SIG-M5 (cell line): Measurements from ENCODE around the gene KRT72.

Experiments
- DNase-seq: peaks from one replicate; lab custom pipeline; 2025; lab: John Stamatoyannopoulos, UW

KRT72 gene

GRCh38 chr12:52541709-52542108 lies 59.6 kb downstream of the KRT72 start:
- no peak for DNase-seq

DNA sequence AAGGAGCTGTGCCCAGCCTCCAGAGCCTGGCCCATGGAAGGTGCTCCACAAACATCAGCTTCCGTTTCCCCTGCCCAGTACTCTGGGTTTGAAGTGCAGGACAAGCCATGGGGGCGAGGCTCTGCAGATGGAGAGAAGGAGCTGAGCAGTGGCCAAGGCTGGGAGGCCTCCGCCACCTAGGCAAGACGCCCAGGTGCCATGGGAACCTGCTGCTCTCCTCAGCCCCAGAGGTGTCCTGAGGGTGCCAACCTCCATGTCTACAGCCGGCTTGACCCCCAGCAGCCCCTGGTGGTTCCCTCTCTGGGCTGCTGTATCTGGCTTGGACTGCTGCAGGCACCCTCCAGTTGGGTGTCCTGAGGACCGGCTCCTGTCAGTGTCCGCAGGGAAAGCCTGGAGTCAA lies 60.7 kb downstream of the KRT72 start:
- DNase-seq: no peak

DNA sequence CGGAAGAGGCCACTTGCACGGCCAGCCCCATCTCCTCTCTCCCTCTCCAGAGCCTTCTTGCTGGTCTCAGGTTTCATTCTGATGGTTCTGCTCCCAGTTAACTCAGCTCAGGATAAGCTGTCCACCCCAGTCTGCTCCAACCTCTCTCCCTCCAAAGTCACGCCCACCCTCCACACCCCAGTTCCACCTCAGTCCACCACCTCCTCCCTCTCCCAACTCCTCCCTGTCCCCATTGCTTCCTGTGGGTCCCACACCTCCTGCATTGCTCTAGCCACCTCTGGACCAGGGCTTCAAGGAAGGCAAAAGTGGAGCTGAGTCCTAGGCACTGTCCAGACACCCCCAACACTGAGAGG lies 61.5 kb downstream of the KRT72 start:
- no peak for DNase-seq

- no peak for DNase-seq
Measured at GRCh38 chr12:52539083-52539820, 62.0 kb downstream of the KRT72 start.

DNA sequence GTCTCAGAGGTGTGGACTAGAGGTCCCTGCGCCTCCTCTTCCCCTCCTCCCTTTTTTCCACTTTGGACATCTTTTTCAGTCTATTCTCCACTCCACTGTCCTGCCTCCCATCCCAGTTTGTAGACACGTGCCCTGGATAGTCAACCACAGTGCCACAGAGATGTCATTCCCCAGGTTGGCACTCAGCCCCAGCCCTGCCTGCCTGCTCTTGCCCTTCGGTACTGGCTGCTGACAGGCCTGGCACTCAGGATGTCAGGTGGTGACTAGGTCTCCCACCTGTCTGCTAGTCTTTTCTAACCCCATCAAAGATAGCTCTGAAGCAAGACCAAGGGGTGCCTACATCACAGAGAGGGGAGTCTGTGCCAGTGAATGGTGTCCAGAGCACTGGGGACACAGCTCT lies 64.2 kb downstream of the KRT72 start:
- no peak for DNase-seq
